HG03025 (cell line): Measurements from ENCODE around the gene GIGYF2.
"Not testable (repeated sequence)": the region's sequence is repeated elsewhere in the genome, so short reads cannot be mapped to it uniquely, and the experiment has no call there.

ENCODE experiments used
- ATAC-seq: cut with Tn5 transposase; IDR thresholded peaks from one replicate; pipeline ENCODE4 v1.9.1; 2021; ENCODE audit warnings: mild to moderate bottlenecking, moderate library complexity; ENCODE audit not compliant: unreplicated experiment, low FRiP score

The GIGYF2 gene

DNA sequence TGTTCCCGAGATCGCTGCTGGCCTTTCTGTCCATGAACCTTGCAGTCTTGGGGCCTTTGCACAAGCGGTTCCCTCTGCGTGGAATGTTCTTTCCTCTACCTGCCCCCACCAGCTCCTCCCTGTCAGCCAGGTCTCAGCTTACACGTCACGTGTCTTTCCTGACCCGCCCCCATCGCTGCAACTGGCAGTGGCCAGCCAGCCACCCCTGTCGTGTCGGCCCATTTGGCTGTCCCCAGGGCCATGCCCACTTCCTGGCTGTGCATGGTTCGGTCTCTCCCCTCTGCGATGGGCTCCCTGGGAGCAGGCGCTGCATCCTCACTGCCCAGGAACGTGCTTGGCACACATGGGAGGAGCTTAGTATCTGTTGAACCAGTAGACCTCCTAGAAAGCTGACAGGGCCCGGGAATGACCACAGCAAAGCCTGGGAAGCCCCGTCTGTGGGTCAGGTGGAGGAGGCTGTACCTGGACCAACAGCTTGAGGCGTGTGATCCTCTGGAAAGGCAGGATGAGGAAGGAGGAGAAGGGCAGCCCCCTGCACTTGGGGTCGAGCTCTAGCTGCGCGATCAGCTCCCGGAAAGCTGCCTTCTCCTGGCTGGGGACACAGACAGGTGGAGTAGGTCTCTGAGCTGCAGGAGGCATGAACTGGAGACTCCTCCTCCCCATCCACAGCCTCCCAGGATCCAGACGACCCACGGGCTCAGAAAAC, 193.9 kb downstream of the GIGYF2 start:
- no peak for ATAC-seq

DNA sequence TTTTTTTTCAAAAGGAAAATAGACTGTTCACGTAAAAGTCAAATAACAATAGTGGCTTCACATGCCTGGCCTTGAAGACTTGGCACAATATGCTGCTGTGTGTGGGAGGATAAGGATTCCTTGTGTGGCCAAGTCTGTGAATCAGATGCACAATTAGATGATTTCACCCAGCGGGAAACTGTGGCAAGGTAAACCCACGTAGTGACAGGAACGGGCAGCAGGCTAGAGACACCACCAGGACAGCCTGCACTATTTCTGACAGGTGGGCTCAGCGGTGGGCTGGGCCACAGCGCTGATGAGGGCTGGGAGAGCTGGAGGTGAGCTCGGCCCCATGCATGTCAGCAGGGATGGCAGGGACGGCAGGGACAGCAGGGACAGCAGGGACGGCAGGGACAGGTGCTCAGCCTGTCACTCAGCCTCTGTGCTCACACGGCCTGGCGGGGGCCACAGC, 194.5 kb downstream of the GIGYF2 start:
- no peak for ATAC-seq

DNA sequence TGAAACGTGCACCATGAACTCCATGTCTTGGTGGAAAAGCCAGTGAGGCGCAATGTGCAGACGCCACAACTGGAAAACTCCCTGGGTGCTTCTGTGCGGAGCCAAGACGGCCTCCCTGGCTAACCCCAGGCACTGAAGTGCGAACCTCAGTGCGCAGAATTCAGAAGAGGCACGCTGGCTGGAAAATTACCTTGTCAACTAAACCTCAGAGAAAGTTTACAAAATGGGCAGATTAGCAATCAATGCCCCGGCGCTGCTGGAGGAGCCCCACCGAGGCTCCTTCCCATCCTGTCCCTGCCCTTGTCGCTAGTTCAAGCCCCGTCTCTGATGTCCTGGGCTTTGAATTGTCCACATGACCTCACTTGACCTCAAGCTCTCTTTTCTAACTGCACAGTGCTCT, 195.1 kb downstream of the GIGYF2 start:
- no peak for ATAC-seq

DNA sequence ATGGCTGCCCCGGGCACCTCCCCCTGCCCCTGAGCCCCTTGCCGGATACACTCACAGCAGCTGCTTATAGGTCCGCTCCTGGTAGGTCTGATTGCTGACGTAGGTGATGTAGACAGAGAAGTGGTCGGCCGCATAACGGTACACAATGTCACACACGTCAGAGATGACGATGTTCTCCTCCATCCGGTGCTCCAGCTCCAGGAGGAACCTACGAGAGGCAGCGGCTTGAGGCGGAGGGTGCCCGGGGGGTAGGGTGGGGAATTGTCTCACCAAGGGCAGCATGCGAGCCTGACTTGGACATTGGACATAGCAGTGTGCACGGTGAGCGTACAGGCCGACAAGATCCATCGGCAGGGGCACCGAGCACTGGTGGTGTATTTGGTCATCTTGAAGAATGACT, 195.7 kb downstream of the GIGYF2 start:
- no peak for ATAC-seq

DNA sequence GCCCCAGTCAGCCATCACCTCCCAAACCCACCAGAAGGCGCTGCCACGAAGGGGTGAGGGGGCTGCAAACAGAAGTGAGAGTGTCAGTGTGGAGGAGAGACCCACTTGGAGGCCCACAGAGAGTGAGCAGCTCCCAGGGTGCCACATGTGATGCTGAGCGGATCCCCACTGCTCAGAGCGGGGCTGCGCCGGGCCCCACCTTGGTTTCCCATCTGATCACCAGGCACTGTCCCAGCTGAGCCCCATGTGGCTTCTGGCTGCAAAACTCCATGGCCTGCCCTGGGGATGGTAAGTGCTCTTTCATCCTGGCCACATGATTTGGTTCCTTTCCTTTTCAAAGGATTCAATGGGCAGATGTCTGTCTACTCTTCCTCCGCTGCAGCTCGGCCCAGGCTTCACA, 196.7 kb downstream of the GIGYF2 start:
- ATAC-seq, result no peak

DNA sequence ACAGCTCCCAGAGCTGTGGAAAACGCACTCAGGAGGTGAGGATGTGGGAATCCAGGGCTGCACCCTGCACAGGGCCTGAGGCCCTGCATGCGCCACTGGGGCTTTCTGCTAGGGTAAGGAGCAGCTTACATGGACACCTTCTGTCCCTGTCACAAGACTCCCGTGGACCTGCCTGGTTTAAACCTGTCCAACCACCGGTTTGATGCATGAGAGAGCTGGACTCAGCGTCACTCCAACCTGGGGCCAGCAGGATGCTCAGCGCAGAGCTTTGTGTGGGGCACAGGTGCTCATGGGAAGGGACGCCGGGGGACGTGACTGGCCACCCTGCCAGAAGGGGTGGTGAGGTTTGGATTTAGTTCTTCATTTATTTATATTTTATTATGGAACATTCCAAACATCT, 197.1 kb downstream of the GIGYF2 start:
- no peak for ATAC-seq

DNA sequence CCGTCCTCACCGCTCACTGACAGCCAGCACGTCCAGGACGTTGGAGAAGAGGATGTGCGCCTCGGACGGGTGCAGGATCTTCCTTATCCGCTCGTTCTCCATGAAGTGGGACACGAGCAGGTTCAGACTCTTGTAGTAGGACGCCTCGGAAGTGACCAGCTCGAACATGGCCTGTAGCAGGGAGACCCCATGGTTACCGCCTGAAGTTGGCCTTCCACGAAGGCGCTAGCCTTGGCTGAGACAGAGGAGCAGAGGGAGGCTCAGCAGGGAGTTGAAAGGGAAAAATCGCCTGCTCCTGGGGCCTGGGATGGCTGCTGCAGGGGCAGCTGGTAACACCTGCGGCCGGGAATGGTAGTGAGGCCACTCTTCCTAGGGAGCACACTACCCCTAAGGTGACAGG, 197.6 kb downstream of the GIGYF2 start:
- no peak for ATAC-seq

DNA sequence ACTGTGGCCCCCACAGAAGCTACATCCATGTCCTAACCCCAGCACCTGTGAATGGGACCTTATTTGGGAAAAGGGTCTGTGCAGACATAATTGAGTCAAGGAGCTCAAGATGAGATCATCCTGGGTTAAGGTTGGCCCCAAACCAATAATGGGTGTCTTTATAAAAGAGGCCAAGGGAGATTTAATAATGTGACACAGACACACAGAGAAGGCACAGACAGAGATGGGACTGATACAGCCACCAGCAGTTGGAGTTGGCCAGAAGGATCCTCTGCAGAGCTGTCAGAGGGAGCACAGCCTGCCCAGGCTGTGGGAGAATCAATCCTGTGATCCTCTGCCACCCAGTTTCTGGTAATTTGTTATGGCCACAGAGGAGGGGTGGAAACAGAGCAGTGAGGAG, 199.0 kb downstream of the GIGYF2 start:
- ATAC-seq, result no peak

DNA sequence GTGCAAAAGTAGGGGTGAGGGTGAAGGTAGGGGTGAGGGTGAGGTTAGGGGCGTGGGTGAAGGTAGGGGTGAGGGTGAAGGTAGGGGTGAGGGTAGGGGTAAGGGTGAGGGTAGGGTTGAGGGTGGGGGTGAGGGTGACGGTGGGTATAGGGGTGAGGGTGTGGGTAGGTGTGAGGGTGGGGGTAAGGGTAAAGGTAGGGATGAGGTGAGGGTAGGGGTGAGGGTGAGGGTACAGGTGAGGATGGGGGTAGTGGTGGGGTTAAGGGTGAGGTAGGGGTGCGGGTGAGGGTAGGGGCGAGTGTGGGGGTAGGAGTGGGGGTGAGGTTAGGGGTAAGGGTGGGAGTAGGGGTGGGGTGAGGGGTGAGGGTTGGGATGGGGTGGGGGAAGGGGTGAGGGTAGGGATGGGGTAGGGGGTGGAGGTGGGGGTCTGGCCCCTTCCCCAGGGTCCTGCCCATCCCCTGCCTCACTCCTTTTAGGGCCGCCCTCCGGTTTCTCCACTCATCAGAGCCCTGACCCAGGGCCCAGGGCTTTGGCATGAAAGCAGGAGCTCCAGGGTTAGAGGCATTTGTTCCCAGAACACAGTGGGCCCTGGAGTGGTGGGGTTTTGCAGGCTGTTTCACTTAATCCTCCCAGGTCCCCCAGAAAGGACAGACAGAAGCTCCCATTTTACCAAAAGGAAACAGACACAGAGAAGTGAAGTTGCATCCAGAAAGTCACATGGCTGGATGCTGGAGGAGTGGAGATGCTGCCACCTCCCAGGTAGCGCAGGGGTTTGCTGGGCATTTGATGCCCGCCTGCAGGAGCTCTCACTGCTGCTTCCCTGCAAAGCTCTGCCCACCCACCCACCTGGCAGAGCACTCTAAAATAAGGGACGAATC, 199.8 kb downstream of the GIGYF2 start:
- ATAC-seq, result no peak

DNA sequence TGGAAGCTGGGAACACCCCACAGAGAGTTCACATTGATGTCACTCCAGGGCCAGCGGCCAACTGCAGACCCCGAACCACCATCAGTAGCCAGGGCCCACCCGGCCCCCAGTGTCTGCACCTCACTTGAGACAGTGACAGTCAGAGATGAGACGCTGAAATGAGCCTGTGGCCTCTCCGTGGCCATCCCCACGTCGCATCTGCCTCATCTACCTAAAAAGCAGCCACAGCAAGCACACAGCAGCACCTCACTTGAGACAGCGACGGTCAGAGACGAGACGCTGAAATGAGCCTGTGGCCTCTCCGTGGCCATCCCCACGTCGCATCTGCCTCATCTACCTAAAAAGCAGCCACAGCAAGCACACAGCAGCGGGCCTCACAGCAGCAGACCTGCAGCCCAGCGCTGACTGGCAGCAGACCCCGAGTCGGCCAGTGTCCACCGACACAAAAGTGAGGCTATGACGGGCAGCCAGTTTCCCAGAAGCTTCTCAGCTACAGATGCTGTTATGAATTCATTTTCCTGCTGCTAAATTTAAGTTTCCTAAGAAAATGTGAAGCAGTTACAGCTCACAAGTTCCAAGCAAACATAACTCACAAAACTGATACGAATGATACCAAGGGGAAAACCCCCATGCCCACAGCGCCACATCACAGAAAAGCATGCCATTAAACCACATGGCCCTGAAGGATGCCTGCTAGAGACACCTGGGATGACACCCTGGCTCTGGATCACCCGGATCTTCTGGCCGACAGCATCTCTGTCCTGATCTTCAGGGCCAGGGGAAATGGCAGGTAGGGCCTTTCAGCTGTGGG, 200.7 kb downstream of the GIGYF2 start:
- ATAC-seq, result no peak

DNA sequence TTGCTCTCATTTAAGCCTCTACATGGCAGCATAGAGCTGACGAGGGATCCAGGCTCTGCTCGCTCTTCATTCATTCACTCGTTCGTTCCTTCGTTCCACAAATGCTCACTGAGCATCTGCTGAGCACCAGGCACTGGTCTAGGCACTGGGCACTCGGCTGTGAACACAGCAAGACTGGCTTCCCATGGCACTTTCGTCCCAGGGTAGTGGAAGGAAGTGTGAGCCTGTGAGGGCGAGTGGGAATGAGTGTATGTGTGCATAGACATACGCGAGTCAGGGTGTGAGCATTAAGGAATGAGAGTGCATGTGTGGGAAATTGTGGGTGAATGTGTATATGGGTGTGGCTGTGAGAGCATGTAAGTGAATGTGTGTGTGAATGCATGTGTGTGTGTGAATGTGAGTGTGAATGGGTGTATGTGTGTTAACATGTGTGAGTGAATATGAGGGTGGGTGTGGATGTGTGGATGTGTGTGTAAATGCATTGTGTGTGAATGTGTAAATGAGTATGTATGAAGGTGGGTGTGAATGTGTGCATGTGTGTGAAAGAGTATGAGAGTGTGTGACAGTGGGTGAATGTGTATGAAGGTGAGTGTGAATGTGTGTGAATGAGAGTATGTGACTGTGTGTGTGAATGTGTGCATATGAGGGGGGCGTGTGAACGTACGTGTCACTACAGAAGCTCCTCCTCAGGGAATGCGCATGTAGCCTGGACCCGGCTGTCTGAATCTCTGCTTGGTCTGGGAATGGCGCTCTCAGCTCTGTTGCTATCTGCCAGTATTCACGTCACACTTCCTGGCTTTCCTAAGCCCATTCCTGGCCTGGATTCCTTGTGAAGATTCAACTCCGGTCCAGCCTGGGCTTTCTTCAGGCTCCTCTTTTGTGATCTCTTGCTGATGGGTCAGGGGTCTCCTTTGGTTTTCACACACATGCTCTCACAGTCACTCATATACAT, 201.7 kb downstream of the GIGYF2 start:
- no peak for ATAC-seq

DNA sequence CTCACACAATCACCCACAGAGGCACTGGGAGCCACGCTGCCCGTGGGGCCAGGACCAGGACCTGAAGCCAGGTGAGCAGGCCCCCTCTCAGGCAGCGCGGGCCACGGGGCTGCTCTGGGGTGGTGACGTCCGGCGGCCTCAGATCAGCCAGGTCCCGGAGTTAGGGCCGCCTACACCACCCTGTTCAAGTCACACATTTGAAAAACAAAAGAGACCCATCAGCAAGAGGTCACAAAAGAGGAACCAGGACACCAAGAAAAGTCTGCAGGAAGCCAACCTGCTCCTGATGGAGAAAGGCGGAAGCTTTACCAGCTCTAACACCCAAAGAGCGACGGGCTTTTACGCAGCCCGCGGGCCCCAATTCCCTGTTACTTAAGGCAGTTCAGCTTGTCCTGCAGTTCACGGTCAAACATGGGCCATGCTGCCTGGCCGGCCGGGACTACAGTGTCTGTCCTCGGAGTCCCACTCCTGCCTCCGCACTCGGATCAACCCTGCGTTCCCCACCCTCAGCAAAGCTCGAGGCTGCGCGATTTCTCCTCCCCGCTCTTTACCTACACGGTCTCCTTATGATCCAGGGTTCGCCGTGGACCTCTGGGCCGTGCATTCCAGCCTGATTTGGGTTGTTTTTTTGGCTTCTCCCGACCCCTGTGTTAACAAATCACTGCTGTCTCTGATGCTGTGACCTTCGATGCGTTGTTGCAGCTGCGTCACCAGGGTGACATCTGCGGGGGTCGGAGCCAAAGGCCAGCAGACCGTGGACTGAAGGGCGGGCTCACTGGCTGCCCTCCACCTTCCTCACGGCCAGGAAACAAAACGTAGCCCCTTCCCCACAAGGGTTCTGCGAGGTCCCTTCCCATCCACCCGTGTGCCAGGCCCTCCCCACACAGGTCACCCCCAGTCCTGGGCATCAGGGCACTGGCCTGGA, 203.9 kb downstream of the GIGYF2 start:
- ATAC-seq, result no peak

DNA sequence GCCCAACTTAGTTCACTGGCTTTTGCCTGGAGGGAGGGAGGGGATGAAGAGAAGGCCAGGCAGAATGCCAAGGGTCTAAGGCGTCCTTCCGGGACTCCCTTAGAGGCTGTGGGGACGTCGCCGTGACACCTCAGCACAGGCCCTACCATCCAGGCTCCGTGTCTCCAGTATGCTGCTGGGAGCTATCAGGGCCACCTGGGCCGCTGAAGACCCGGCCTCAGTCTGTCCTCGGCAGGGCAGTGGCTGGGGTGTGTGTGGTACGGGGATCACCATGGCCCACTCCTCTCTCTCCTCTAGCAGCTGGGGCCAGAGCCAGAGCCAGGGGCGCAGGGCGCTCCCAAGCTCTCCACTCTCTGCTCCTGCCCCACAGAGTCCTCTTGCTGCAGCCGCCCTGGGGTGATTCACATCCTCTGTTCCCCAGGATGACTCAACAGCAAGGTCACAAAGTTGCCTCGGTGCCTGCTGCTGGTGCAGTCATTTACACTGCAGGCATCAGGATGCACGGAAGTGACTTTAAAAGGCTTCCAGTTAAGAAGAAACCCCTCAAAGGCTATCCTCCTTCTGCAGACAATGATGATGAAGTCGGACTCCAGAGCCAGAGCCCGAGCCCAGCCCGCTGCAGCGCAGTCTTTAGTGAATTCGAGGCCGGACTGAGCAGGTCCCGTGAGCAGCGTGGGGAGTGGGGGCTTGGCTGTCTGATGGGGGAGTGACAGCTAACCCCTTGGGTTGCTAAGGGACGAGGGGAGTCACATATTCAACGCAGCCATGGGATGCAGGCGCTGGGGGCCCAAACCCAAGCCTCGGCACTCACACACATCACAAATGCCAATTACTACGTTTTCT, 204.8 kb downstream of the GIGYF2 start:
- ATAC-seq, result no peak

DNA sequence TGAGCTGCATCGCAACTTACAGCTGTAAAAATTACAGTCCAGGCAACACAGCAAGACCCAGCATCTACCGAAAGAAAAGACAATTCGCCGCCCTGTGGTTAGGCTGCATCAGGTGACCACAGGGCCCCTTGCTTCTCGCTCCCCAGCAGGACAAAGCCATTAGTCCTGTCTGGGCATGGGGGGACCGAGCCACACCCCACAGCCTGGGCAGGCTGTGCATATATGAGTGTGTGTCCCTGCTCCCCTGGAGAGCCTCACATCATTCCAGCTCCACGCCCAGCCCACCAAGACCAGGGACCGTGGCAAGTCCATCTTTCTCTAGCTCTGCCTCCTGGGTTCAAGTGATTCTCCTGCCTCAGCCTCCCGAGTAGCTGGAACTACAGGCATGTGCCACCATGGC, 206.9 kb downstream of the GIGYF2 start:
- ATAC-seq, result no peak

DNA sequence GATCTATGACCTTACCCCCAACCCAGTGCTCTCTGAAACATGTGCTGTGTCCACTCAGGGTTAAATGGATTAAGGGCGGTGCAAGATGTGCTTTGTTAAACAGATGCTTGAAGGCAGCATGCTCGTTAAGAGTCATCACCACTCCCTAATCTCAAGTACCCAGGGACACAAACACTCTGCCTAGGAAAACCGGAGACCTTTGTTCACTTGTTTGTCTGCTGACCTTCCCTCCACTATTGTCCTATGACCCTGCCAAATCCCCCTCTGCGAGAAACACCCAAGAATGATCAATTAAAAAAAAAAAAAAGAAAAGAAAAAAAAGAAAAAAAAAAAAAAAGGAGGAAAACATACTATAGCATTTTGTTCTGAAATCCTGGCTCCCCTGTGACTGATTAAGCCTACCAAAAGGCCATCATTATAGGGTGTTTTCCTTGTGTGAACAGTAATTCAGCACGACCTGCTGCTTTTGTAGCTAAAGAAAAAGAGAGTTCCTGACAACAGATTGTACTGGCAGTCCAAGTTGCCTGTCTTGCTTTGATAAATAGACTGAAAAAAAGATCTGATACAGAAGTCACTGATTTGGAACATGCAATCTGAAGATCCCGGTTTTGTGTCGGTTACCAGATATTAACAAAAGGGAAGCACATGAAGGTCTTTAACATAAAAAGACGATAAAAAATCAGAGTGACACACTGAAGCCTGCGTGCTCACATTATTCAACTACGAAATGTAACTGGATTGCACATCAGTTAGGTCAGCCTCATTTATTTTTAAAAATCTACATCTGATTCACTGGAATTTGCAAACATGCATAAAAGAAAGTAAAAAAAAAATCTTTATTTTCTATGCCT, 210.0 kb downstream of the GIGYF2 start:
- not testable (repeated sequence) for ATAC-seq

DNA sequence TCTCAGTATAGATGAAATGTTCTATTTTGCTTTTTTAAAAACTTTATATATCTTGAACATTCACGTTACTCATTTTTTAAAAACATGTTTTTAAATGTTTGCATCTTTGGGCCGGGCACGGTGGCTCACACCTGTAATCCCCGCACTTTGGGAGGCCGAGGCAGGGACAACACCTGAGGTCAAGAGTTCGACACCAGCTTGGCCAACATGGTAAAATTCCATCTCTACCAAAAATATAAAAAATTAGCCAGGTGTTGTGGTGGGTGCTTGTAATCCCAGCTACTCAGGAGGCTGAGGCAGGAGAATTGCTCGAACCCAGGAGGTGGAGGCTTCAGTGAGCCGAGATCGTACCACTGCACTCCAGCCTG, 210.6 kb downstream of the GIGYF2 start:
- not testable (repeated sequence) for ATAC-seq

DNA sequence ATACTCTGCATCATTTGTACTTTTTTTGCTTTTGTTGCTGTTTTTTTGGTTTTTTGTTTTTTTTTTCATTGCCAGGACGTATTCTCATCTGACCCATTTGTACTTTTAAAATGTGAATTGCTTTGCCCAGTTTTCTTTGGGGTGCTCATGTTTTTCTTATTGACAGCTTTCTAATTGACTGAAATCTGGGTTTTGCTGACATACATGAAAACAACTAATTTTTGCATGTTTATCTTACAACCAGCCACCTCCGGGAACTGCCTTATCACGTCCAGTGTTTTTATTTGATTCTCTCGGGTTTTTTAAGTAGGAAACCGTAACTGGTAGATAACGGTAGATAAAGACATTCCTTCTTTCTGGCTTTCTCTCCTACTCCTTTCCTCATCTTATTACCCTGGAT, 211.6 kb downstream of the GIGYF2 start:
- ATAC-seq, result no peak
